HG03135 (cell line): ENCODE data around the gene SHC4.
A peak's percentile ranks its signal among the peaks of the same experiment; 100 is the strongest.

Experiments used
- ATAC-seq: cut with Tn5 transposase; IDR thresholded peaks from one replicate; pipeline ENCODE4 v1.9.1; 2021; ENCODE audit warnings: mild to moderate bottlenecking, moderate library complexity; ENCODE audit not compliant: unreplicated experiment

The SHC4 gene

DNA sequence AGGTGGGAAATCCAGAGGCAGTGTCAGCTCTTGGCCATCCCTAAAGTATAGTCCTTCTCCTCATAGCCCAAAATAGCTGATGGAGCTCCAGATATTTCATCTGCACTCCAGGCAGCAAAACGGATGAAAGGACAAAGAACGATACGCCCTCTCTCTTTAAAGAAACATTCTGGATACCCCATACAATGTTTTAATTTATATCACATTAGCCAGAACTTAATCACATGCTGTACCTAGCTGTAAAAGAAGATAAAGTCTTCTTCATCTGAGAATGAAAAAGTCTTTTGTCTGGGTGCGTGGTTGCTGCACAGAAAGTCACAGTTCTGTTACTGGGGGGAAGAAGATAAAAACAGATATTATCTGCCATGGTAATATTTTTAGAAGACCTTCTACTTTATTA, 4.3 kb upstream of the SHC4 start:
- ATAC-seq = no peak

DNA sequence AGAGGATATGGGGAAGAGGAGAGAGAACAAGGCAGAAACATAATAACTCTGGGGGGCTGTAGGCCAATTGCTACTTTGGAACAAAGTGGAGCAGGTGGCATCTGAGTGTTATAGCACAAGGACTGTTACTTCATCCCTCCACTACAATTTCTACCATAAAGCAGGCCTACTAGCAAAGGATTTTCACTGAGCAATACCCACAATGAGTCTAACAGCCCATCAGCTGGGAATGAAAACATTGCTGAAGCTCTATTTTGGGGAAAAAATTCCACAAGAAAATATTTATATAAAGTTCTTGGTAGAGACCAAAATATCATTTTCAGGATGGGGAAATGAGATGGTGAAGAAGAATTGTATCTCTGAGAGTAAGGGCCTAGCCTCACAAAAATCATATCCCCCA, 3.6 kb upstream of the SHC4 start:
- no peak for ATAC-seq

DNA sequence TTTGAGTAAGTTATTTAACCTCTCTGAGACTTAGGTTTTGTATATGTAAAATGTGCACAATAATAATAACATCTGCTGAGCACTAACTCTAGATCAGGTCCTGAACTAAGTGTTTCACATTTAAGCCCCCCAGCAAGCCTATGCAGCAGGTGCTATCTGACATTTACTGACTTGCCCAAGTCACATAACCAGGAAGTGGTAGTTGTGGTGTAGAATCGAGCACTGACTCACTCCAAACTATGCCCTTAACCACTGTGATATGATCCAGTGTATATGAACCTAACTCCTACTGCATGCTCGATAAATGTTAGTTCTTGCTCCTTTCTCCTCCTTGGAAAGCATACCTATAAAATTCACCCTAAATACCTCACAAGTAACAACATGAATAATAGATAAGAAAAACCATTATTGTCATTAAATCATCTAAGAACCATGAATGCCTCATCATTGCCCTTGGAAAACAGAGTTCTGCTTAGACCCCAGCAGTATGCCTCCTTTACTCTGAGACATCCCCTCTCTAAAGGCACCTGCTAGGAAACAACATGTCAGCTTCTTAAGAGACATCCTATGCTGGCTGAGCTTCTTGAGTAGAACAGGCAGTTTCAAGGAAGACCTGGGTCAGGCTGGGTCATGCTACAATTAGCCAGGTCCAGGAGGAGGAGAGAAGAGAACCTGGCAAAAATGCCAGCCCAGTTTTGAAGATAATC, 3.0 kb upstream of the SHC4 start:
- peak; percentile 66 for ATAC-seq

DNA sequence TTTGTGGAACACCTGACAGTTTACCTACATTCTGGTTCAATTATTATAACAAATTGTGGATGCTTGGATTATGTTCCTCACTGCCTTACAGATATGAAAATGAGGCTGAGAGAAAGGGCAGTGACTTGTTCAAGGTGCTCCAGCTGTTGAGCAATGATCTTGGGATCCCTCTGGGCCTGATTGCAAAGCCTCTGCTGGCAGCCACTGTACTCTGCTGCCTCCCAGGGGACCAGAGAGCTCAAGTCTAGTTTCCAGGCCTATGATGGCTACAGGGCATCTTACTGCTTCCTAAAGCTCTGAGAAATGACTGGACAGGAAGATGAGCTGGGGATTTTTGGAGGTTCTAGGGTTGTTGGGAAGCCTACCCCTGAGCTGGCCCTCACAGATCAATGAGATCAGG, 2.3 kb upstream of the SHC4 start:
- ATAC-seq = no peak

DNA sequence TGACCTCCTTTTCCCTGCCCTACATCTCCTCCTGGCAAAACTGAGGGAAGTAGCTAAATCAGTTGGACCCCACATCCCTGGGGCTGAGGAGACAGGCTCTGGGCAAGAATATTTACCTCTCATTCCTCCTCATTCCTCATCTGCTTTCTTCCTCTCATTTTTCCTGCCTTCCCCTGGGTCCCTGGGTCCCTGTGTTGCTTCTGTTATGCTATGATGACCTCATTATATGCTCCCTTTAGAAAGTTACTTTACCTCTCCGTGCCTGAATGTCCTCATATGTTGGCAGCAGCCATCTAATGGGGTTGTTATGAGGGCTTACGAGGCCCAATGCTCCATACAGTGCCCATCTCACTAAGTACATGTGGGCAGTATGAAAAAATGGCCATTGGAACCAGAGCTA, 1.2 kb upstream of the SHC4 start:
- no peak for ATAC-seq

DNA sequence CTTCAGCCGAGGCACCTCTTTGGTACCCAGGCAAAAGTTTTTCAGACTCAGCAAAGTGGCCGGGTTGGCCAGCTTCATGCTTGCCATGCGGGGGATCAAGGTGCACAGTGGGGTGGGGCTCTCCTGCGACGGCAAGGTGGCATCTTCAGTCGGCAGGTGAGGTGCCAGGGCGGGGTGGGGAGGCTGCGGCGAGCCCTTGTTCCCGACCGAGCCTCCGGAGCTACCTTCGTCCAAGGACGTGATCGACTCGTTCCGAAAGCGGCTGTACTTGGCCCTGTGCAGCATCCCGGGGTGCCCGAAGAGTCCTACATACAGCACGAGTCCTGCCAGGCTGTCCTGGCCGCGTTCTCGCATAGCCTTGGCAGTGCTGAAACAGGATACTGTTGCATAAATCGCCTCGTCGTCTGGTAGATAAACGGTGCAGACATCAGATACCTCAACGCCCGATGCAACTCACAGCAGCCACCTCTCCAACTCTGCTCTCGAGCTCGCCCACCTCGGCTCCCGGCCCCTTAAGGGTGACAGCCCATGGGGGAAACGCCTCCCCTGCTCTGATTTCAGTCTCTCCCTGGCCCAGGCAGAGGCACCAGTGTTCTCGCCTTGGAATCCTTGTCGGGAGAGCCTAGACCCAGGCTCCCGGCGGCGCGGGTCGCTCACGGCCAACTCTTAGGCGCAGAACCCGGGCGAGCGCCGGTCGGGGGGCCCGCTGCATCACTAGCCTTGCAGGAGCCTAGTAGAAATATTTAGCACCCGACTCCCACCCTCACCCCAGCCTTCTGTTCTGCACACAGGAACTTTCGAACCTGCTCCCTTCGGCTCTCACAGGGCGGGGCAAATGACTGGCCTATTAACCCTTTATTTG, 826 bp downstream of the SHC4 start:
- no peak for ATAC-seq

DNA sequence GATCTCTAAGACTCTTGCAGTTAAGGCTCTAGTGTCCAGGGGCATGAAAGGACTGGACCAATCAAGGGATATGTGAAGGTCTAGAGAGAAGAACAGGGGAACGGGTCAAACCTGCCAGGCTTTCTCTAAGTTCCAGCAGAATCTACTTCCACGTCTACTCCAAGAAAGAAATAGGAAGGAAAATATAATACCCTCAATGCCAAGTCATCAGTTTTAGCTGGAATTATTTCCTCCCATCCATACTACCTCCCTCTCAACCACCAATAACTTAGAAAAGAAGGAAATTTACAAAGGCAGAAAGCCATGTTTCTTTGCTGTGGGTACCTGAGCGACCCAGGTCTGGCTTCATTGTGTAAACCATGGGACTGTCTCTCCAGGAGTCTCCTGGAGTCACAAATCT, 7.8 kb downstream of the SHC4 start:
- no peak for ATAC-seq

DNA sequence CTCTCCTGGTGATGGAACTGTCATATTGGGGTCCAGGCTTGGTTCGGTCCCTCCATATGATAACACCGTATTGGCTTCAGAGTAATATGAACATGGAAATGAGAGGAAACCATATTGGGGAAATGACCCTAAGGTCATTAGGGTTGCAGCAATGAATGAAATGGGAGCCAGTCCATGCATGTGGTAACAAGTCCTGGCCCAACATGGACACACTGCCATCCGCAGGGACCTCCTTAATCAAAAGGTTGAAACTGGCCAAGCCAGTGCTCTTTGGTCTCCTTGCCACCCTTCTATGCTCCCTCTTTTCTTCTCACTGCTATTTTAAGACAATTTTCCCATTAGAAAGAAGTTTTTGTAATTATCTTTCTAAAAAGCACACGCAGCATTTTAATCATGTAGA, 8.3 kb downstream of the SHC4 start:
- no peak for ATAC-seq

DNA sequence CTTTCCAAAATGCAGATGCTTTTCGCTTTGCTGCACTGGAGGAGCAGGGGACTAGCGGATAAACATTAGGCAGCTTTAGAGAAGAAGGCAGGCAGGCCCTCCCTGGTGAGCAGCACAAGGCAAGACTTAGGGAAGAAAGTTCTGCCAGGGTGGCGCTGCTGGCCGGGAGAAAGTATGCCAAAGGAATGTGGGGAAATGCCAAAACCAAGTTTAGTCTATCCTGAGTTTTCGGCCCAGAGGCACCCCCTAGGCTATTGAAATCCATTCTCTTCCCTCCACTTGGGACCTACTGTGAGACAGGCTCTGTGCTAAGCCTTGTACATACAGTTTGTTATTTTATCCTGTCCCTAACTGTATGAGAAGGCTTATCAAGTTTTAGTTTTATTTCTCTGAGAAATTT, 9.2 kb downstream of the SHC4 start:
- ATAC-seq = no peak

DNA sequence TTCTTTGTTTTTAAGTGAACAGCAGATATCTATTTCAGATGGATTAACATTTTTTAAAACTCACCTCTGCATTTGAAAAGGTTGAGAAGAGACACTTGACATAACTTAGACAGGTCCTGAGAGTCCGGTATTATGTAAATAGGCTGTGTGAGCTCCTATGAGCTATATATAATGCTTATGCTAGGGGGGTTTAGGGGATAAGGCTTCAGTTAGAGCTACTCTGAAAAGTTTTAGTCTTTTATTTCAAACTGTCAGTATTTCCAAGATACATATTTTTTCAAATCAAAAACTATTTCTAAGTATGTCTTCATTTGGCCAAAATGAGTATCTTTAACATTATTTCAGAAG, 16.9 kb downstream of the SHC4 start:
- ATAC-seq = no peak

DNA sequence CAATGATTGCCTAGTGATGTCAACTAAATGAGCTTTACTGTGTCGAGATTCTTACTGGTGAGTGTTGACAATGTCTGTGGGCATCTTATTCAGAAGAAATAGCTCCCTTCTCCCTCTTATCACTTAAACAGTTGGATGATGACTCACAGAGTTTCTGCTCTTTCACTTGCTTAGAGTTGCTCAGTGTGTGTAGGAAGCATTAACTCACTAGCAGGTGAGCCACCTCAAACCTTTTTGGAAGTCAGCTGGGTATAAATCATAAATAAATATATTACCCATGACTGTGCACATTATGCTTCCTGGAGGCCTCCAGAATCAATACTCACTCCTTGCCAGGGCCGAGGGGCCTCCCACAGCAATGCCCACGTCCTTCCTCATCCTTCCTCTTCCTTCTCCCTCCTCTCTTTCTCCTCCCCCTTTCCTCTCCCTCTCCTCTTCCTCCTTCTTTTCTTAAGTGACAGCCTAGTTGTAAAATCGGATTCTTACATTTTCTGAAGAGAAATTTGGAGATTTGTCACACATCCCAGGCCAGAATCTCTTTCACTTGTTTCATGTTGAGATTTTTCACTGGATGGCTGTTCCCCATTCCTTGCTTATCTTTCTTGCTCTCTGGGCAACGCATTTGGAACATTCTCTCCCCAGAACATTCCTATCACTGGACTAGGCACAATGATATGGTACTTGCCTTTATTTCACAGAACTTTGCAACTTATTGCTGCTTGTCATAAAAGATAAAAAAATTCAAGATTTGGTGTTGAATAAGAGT, 17.5 kb downstream of the SHC4 start:
- ATAC-seq = no peak

DNA sequence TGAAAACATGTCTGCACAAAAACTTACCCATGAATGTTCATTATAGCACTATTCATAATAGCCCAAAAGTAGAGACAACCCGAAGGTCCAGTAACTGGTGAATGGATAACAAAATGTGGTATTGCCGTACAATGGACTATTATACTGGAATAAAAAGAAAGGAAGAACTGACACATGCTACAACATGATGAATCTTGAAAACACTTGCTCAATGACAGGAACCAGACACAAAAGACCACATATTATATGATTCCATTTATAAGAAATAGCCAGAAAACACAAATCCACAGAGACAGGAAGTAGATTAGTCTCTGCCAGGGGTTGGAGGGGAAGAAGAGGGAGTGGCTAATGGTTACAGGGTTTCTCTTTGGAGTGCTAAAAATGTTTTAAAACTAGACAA, 18.3 kb downstream of the SHC4 start:
- ATAC-seq = no peak

DNA sequence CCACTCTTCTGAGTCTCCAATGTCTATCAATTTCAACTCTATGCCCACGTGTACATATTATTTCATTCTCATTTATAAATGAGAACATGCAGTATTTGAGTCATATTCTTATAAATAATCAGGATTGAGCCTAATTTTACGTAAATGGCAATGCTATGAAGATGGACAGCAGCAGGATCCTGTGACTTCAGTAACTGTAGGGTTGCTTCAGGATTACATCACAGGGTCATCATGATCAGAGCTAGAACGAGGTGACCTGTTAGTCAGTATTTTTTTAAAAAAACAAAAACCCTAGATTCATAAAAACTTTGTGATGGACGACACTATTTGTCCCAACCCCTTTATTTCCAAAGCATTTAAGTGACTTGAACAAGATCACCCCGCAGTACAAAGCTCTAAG, 21.8 kb downstream of the SHC4 start:
- ATAC-seq = no peak

DNA sequence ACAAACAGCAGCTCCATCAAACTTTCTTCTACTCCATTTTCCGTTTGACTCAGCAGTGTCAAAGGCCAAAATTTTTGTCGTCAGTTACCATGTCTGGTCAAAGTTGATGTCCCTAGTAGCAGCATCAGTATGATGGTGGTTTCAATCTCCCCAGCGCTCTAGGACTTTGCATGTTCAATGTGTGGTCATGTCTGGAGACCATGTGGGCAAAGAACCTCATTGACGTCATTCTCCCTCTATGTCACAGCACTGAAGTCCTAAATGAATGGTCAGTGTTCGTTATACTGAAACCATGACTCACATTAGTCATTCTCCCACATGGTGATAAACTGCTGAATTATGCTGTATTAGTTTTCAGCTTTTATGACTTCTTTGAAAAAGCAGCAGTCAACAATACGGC, 23.2 kb downstream of the SHC4 start:
- peak; percentile 76 for ATAC-seq

DNA sequence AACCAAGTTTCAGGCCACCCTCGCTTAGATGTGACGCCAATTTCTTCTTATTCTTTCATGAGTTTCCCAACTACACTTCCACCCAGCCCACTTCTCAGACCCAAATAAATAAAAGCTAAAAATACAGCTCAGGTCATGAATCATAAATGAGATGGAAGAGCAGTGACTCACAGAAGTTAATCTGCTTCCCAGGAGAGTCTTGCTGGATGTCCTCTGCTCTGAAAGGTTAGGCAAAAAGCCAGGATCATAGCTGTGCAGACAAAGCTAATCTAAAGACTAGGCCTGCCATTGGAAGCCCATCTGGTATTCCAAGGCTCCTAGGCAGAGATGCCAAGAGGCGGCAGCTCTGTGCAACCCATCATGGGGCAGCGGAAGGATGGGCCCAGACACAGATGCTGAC, 24.1 kb downstream of the SHC4 start:
- ATAC-seq = no peak

DNA sequence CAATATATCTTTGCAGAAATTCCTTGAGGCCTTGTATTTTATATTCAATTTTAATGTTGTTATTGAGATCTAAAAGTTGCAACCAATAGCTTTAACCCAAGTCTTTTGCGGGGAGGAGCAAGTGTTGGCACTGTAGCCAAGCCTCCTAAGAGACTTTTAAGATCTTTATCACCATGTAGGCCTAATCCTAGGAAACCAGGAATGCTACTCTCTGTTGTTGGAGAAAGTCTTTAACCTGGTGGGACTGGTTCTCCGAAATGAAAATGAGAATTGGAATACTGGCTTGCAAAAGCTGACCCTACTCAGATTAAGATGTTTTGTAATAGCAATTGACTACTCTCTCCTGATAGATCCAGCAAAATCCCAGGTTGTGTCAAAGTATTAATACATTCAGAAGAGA, 25.8 kb downstream of the SHC4 start:
- ATAC-seq = no peak

DNA sequence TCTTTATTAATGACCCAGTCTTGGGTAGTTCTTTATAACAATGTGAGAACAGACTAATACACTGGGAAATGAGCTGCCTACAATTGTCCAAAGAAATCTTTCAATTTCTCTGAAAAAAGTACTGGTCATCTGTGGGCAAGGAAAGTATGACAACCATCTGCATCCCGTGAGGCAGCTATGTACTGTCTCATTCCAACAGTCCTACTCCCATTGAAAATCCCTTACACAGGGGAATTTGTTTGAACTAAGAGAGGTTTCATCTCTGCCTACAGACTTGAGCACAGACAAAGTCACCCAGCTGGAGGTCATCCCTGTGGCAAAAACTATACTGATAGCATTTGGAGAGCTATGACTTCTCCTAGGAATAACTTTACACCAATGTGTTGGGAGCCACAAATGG, 27.1 kb downstream of the SHC4 start:
- ATAC-seq = no peak

DNA sequence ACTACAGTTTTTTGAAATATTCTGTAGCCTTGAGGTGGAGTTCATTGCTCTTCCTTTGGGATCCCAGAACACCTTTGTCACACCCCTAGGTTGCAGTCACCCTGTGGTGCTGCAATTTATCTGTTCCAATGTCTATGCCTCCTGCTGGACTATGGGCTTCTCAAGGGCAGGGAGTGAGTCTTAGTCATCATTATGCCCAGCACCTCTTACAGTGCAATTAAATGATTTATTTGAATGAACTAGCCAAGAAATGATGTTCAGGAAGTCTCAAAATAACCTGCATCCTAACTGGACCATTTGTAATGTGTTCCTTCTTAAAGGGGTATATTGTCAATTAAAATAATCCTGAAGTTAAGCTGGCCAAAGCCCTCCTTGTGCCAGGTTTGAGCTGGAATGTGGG, 28.5 kb downstream of the SHC4 start:
- ATAC-seq = no peak

DNA sequence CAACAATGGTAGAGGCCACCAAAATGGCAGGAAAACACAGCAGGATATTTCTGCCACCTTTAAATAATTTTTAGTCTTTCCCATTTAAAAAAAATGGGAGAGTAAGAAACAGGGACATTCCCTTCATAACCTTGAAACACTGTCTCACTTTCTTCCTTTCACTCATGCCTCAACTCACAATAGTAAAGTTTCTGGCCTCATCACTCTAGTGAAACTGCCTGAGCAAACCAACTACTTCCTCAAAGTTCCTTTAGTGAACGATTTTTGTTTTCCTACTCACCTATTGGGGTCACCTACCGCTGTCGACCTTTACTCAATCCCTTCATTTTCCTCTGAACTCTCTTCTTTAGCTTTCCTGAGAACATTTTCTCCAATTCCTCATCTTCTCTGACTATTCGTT, 33.0 kb downstream of the SHC4 start:
- ATAC-seq = no peak

DNA sequence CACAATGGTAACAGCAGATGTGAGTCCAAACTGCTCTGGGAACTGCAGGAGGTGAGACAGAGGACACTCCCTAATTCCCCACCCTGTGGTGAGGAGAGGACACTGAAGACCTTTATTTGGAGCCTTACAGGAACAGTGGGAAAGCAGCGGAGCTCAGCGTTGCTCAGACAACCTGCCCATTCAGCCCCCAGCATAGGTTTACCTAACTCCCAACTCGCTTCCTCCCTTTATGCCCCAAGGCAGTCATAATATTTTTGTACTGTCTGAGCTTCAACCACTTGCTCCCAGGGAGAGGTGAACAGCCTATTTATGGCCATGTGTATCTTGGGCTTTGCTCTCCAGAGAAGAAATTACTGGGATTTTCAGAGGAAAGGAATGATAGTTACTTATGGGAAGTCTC, 34.1 kb downstream of the SHC4 start:
- ATAC-seq = no peak

DNA sequence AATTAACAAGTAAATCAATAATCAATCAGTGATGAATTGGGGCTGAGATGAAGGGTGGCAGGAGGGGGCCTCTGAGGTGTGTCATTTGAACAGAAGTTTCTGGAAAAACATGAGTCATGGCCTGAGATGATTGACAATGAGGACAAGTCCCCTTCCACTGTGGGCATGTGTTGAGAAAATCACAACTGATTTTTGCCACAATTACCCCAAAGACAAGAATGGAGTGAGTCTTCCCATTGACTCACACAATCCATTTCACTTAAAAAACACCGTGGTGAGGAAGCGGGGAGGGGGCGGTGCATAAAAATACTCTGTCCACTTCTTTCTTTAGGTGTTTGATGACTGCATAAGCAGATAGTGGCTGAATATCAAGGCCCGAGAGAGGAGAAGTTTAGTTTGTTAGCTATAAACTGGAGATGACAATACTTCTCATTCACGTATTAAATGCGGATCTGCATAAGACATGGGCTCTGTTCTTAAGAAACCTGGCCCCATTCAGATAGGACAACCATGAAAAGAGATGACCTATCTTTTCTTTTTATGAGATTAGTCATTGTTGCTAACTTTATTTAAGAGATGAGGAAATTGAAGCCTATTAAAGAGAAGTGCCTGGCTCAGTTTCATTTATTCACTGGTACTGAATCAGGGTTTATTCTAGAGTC, 34.7 kb downstream of the SHC4 start:
- no peak for ATAC-seq
